Activated CD4-positive, alpha-beta T cell treated with anti-CD3 and anti-CD28 coated beads, Interleukin-2, amount 10 ng/mL, durations not matched to agents 24 days and 14 days (primary cell): ENCODE measurements around the gene ADORA3. TPM values are rescaled to one million over a fixed set of nuclear protein-coding genes. Genes with fewer than 3 reads are reported as not detected.

ENCODE experiments used
- DNase-seq: peaks from one replicate; pipeline ENCODE4 v3.0.0; 2022
- H3K27ac Mint-ChIP-seq: one replicate; pipeline ENCODE4 v1.8.0; 2022; ENCODE audit warnings: mild to moderate bottlenecking, mixed read lengths
- H3K27me3 Mint-ChIP-seq: one replicate; pipeline ENCODE4 v1.8.0; 2022; ENCODE audit warnings: mixed read lengths
- H3K36me3 Mint-ChIP-seq: one replicate; pipeline ENCODE4 v1.8.0; 2022; ENCODE audit warnings: low read depth, mild to moderate bottlenecking, mixed read lengths
- H3K4me1 Mint-ChIP-seq: one replicate; pipeline ENCODE4 v1.8.0; 2021; ENCODE audit warnings: mixed read lengths
- H3K4me3 Mint-ChIP-seq: one replicate; pipeline ENCODE4 v1.8.0; 2022; ENCODE audit warnings: mild to moderate bottlenecking, moderate library complexity, mixed read lengths
- H3K9me3 Mint-ChIP-seq: one replicate; pipeline ENCODE4 v1.8.0; 2021; ENCODE audit warnings: mixed read lengths
- intact Hi-C: fragments of 100-400 bp; cut with micrococcal nuclease; formaldehyde crosslinking; loops from one replicate; pipeline ENCODE4 v1.15.1; 2023
- total RNA-seq: library from RNA; stranded (reverse); gene quantifications from 2 replicates; pipeline ENCODE4 v1.2.3, GENCODE V29; 2022

The ADORA3 gene
- total RNA-seq, 1 donor from 2014 or later = not detected

DNA sequence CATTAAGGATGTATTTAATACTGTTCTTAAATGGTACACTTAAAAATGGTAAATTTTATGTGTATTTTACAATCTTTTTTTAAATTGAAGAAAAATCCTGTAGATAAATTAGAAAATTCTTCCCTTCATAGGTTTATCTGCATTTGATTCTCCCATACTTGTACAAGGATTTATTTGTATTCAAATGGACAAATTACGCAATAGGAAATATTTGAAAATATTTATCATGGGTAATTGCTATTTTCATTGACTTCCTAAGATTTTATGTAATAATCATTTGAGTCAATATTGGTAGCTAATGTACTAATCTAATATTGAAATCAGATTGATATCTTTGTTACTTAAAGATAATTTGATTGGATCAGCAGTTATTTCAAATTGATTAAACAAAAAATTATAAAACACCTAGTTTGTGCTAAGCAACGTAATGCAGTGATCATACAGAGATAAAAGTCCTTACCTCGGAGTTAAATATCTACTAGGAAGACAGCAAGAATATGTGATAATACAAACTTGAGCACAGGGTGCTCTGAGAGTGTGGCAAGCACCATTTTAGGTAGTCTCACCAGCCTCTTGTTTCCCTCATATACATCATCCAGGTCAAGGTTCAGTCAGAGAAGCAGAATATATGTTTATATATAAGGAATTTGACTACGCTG, 40.9 kb downstream of the ADORA3 start:
- intact Hi-C loops = loop anchor here (2.0 kb wide), 1 partner anchor 22 kb away; no protein-coding TSS in a partner anchor
- H3K4me3 Mint-ChIP-seq = no peak overlapping the region
- no peak for DNase-seq
- H3K36me3 Mint-ChIP-seq = peaks cover 45% of the 10 kb centered on the region
- no peak overlapping the region for H3K27ac Mint-ChIP-seq
- H3K27me3 Mint-ChIP-seq = no peaks in the 10 kb centered on the region
- peaks cover 13% of the 10 kb centered on the region for H3K4me1 Mint-ChIP-seq
- peaks cover 3% of the 10 kb centered on the region for H3K9me3 Mint-ChIP-seq

DNA sequence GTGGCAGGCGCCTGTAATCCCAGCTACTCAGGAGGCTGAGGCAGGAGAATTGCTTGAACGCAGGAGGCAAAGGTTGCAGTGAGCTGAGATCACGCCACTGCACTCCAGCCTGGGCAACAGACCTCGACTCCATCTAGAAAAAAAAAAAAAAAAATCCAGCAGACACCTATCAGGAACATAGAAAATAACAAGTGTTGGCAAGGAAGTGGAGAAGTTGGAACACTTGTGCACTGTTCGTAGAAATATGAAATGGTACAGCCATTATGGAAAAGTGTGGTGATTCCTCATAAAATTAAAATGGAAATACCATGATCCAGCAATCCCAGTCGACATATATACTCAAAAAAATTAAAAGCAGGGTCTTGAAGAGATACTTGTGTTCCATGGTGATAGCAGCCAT, 41.7 kb downstream of the ADORA3 start:
- intact Hi-C loops = loop anchor here (2.0 kb wide), 1 partner anchor 21 kb away; no protein-coding TSS in a partner anchor
- no peak for DNase-seq
- Mint-ChIP-seq H3K36me3 (peaks cover 50% of the 10 kb centered on the region), H3K27ac (no peak overlapping the region), H3K4me1 (peaks cover 16% of the 10 kb centered on the region), H3K9me3 (peaks cover 3% of the 10 kb centered on the region), H3K27me3 (no peaks in the 10 kb centered on the region), H3K4me3 (no peak overlapping the region)

DNA sequence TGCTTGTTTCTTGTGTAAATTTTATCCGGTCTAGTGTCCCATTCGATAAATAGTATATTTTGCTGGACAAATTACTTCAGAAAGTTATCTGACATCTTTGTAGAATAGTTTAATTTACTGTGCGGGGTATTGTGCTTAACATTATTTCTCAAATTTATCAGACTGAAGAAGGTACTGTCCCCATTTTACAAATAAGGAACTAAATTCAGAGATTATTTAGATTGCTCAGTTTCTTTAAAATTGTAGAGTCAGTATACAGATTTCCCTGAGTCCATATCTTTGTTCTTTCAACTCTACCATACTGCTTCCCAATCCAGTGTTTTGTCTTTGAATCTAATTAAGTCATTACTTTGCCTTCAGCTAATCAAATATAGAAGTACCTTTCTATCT, 47.8 kb downstream of the ADORA3 start:
- peaks cover 61% of the 10 kb centered on the region for H3K4me1 Mint-ChIP-seq
- no peak for DNase-seq
- H3K36me3 Mint-ChIP-seq = peaks cover 72% of the 10 kb centered on the region
- H3K4me3 Mint-ChIP-seq = peak overlapping the region; percentile 59
- no peaks in the 10 kb centered on the region for H3K27me3 Mint-ChIP-seq
- peak overlapping the region; percentile 84 for H3K27ac Mint-ChIP-seq
- H3K9me3 Mint-ChIP-seq = no peaks in the 10 kb centered on the region
- intact Hi-C loops = loop anchor here (2.0 kb wide), 1 partner anchor 21 kb away; no protein-coding TSS in a partner anchor

DNA sequence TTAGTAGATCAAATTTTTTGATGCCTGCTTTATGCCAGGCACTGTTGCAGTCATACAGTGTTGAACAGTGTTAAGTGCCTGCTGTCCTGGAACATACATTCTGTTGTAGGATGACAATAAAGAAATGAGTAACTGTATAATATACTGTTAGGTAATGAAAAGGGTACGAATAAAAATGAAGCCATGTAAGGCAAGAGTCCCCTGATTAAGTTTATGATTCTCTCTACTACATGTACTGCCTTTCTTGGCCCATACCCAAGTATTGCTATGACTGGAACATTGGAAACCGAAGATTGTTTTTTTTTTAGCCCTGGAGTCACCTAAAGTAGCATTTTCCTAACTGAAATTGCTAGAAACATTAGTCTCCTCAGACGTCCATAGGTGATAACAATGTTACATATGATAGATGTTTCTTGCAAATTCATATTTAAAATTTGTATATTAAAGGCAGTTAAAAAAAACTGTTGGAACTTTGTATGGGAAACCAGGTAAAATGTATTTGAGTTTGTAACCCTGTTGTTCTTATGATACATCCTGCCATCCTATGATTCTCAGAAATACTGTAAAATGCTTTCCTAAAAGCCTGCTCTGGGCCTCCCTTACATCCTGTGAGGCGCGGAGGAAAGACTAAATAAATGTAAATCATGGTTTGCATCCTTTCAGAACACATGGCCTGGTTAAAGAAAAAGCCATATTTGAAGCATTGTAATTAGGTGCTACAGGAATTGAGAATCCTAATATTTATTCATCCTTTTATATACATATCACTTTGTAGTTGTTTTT, 48.4 kb downstream of the ADORA3 start:
- Mint-ChIP-seq H3K9me3 (no peaks in the 10 kb centered on the region), H3K27ac (peak overlapping the region; percentile 84), H3K4me1 (peaks cover 64% of the 10 kb centered on the region), H3K36me3 (peaks cover 71% of the 10 kb centered on the region), H3K27me3 (no peaks in the 10 kb centered on the region), H3K4me3 (peak overlapping the region; percentile 69)
- no peak for DNase-seq
- intact Hi-C loops = loop anchor here (2.0 kb wide), 1 partner anchor 22 kb away; no protein-coding TSS in a partner anchor

DNA sequence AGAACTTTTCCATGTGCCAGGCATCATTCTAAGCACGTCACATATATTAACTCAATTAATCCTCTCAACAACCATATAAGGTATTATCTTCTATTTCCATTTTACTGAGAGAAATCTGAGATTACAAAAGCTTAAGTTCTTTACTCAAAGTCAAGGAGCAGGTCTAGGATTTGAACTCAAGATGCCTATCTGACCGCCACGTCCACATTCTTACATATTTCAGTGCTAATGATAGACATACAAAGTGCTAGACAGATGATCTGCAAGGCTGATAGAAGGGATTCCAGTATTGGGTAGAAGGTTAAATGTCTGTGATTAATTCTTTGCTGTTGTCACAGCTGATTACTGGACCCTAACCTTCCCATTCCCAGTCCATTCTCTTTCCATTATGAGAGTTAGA, 49.7 kb downstream of the ADORA3 start:
- H3K9me3 Mint-ChIP-seq = no peaks in the 10 kb centered on the region
- no peaks in the 10 kb centered on the region for H3K27me3 Mint-ChIP-seq
- H3K4me1 Mint-ChIP-seq = peaks cover 66% of the 10 kb centered on the region
- no peak for DNase-seq
- intact Hi-C loops = loop anchor here (2.0 kb wide), 1 partner anchor 23 kb away; no protein-coding TSS in a partner anchor
- peak overlapping the region; percentile 9 for H3K4me3 Mint-ChIP-seq
- H3K27ac Mint-ChIP-seq = no peak overlapping the region
- peaks cover 74% of the 10 kb centered on the region for H3K36me3 Mint-ChIP-seq

DNA sequence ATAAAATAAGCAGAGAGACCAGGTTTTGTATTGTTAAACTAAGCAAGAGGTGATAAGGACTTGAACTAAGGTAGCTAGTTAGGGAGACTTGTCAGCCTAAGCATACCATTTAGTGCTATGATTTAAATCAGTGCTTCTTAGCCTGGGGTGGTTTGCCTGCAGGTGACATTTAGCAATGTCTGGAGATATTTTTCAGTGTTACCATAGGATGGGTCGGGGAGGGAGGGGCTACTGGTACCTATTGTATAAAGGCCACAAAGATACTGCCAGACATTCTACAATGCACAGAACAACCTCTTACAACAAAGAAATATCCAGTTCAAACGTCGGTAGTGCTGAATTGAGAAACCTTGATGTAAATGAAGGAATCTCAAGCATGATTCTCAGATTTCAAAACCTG, 50.9 kb downstream of the ADORA3 start:
- no peak overlapping the region for H3K27ac Mint-ChIP-seq
- no peak overlapping the region for H3K4me3 Mint-ChIP-seq
- intact Hi-C loops = no loop called here
- no peaks in the 10 kb centered on the region for H3K27me3 Mint-ChIP-seq
- DNase-seq = no peak
- H3K9me3 Mint-ChIP-seq = no peaks in the 10 kb centered on the region
- peaks cover 71% of the 10 kb centered on the region for H3K4me1 Mint-ChIP-seq
- H3K36me3 Mint-ChIP-seq = peaks cover 71% of the 10 kb centered on the region

DNA sequence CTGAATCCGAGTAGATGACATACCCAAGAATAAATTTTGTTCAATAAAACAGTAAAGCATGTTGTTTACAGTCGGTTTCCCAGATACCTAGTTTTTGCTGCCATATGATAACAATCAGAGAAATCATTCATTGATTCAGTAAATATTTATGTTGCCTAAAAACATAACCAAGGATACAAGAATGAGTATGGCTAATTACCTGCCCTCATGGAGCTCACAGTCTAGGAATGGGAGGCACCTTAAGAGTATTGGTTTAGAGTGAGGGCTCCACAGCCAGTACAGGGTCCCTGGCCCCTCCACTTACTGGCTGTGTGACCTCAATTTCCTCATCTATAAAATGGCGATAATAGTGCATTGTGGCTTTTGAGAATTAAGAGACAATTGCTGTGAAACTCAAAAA, 53.2 kb downstream of the ADORA3 start:
- intact Hi-C loops = no loop called here
- no peaks in the 10 kb centered on the region for H3K9me3 Mint-ChIP-seq
- DNase-seq = no peak
- H3K4me3 Mint-ChIP-seq = peak overlapping the region; percentile 100
- H3K27me3 Mint-ChIP-seq = no peaks in the 10 kb centered on the region
- H3K36me3 Mint-ChIP-seq = peaks cover 69% of the 10 kb centered on the region
- H3K4me1 Mint-ChIP-seq = peaks cover 73% of the 10 kb centered on the region
- H3K27ac Mint-ChIP-seq = peak overlapping the region; percentile 98

DNA sequence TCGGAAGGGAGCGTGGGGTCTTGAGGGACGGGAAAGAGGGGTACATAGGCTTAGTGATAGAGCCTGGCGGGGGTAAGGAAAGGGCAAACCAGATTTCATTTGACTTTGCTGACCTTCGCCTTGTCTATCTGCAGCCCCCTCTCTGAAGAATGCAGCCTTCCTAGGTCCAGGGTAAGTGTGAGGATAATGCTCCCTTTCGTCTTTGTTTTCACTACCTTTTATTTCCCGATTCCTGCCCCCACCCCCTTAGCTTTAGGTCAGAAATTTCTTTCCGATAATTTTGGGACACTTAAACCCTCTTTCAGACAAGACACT, 53.8 kb downstream of the ADORA3 start:
- no peaks in the 10 kb centered on the region for H3K9me3 Mint-ChIP-seq
- peaks cover 65% of the 10 kb centered on the region for H3K36me3 Mint-ChIP-seq
- peaks cover 71% of the 10 kb centered on the region for H3K4me1 Mint-ChIP-seq
- H3K27me3 Mint-ChIP-seq = no peaks in the 10 kb centered on the region
- peak overlapping the region; percentile 100 for H3K4me3 Mint-ChIP-seq
- no peak for DNase-seq
- intact Hi-C loops = loop anchor here (1.0 to 5.0 kb wide), 5 partner anchors 26 to 311 kb away; partner anchors contain the start of gene DDX20
- peak overlapping the region; percentile 98 for H3K27ac Mint-ChIP-seq

Other genes with a start within 250 kb of the ADORA3 start
- gene CHIA, start 212.8 kb downstream of the ADORA3 start, total RNA-seq = not detected in 2 replicates
- gene OVGP1, start 75.9 kb downstream of the ADORA3 start, total RNA-seq = 0.65 and 0.71 TPM in 2 replicates
- gene WDR77, start 54.4 kb downstream of the ADORA3 start, total RNA-seq = 60.9 and 65.0 TPM in 2 replicates
- gene ATP5PB, start 54.2 kb downstream of the ADORA3 start, total RNA-seq = 308 and 325 TPM in 2 replicates
- 2.1 and 2.7 TPM in 2 replicates for gene C1orf162, start 29.6 kb downstream of the ADORA3 start, total RNA-seq
- gene TMIGD3, start within 50 bp of the ADORA3 start, total RNA-seq = not detected in 2 replicates
- 306 and 307 TPM in 2 replicates for gene RAP1A, start 116.2 kb upstream of the ADORA3 start, total RNA-seq
- 2.4 and 2.6 TPM in 2 replicates for gene INKA2, start 235.8 kb upstream of the ADORA3 start, total RNA-seq